Gastrocnemius medialis (tissue), 4 donors: Measurements from ENCODE around the gene PSAP.

Experiments
- POLR2A ChIP-seq, 2 donors: fragments of 450-650 bp; IDR thresholded peaks; one replicate each; pipeline ENCODE4 v1.6.1; 2017; ENCODE audit warnings: antibody characterized with exemption in 2 of 2, mild to moderate bottlenecking in 2 of 2, moderate library complexity in 2 of 2
- TF ChIP-seq, protein P1 (sequence below), 5 experiments: fragments of 450-650 bp in 3 of 5; fragments of 200-600 bp in 2 of 5; sonication (generic) in 2 of 5; IDR thresholded peaks in 4 of 5; conservative IDR thresholded peaks in 1 of 5; 1 replicate in 4 of 5; 2 replicates in 1 of 5; pipeline ENCODE4 v1.5.1; 2016 to 2019; ENCODE audit warnings: antibody characterized with exemption in 5 of 5, mild to moderate bottlenecking in 3 of 5, moderate library complexity in 3 of 5

- TF ChIP-seq, protein P1, sequence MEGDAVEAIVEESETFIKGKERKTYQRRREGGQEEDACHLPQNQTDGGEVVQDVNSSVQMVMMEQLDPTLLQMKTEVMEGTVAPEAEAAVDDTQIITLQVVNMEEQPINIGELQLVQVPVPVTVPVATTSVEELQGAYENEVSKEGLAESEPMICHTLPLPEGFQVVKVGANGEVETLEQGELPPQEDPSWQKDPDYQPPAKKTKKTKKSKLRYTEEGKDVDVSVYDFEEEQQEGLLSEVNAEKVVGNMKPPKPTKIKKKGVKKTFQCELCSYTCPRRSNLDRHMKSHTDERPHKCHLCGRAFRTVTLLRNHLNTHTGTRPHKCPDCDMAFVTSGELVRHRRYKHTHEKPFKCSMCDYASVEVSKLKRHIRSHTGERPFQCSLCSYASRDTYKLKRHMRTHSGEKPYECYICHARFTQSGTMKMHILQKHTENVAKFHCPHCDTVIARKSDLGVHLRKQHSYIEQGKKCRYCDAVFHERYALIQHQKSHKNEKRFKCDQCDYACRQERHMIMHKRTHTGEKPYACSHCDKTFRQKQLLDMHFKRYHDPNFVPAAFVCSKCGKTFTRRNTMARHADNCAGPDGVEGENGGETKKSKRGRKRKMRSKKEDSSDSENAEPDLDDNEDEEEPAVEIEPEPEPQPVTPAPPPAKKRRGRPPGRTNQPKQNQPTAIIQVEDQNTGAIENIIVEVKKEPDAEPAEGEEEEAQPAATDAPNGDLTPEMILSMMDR (IDR thresholded peaks at IDR 0.05 in 4 of 5, conservative IDR thresholded peaks at IDR 0.05 in 1 of 5): no peak
- no peak for TF ChIP-seq POLR2A (IDR thresholded peaks at IDR 0.05)
Measured at GRCh38 chr10:71850021-71850742, 869 bp downstream of the PSAP start.
